Epithelial cell of alveolus of lung (primary cell): ENCODE results near the gene DUX4. TPM values are rescaled to one million over a fixed set of nuclear protein-coding genes. Genes with fewer than 3 reads are reported as not detected.

Experiments
- total RNA-seq: library from RNA; depleted of rRNA; stranded (reverse); fragments of >200 nt; gene quantifications from 2 replicates; pipeline ENCODE4 v1.2.1, GENCODE V29; 2015

DUX4 gene
- total RNA-seq = not detected in 2 replicates

GRCh38 chr4:190173428-190173827 is at the start of gene DUX4:
DUX4 (plus strand) TSS chr4:190173774; CDS start chr4:190173774, 0 bp downstream.

Other genes with a start within 250 kb of the DUX4 start
- gene FRG1, start 232.9 kb upstream of the DUX4 start, total RNA-seq = 41.5 and 50.6 TPM in 2 replicates
- gene FRG2, start 146.5 kb upstream of the DUX4 start, total RNA-seq = not detected in 2 replicates
- not detected in 2 replicates for gene DBET, start 109.3 kb upstream of the DUX4 start, total RNA-seq